AG04450 (cell line): ENCODE results near the gene SHISA7. TPM values are rescaled to one million over a fixed set of nuclear protein-coding genes. Genes with fewer than 3 reads are reported as not detected.

Source experiments
- CTCF ChIA-PET: fragments of 300-600, 350-600 bp; formaldehyde crosslinking; extraction: SDS; loops from one replicate; lab custom pipeline; 2022; ENCODE audit warnings: antibody characterized with exemption, inconsistent platforms; lab: Charles Lee
- POLR2A ChIA-PET: fragments of 350-600 bp; formaldehyde crosslinking; extraction: SDS; loops from one replicate; lab custom pipeline; 2021; ENCODE audit warnings: antibody characterized with exemption, inconsistent platforms; lab: Yijun Ruan, JAX
- DNase-seq: peaks from one replicate; pipeline ENCODE4 v3.0.0-alpha.2; 2011; ENCODE audit warnings: low read depth, low spot score
- H3K27ac ChIP-seq: one replicate; pipeline ENCODE4 v1.5.1; 2012; ENCODE audit warnings: low read depth, low read length, control low read depth
- H3K27me3 ChIP-seq: one replicate; pipeline ENCODE4 v1.6.0; 2012; ENCODE audit warnings: low read length; ENCODE audit not compliant: control insufficient read depth, insufficient read depth
- H3K4me3 ChIP-seq: 2 replicates; pipeline ENCODE4 v1.5.1; 2011; ENCODE audit warnings: mild to moderate bottlenecking, low read depth, low read length, control low read depth
- H3K9me3 ChIP-seq: 2 replicates; pipeline ENCODE4 v1.5.1; 2012; ENCODE audit warnings: low read length; ENCODE audit not compliant: control insufficient read depth, insufficient read depth
- CTCF ChIP-seq: IDR thresholded peaks from 2 replicates; pipeline ENCODE4 v1.5.1; 2011; ENCODE audit warnings: low read depth, low read length, control low read depth, inconsistent platforms
- polyA plus RNA-seq: library from polyadenylated mRNA; depleted of rRNA; stranded (reverse); fragments of >200 nt; gene quantifications from 2 replicates; pipeline ENCODE4 v1.2.3, GENCODE V29; 2011

Gene SHISA7
- polyA plus RNA-seq, 1 experiment = not detected

GRCh38 chr19:55465460-55466240, 22.6 kb upstream of the SHISA7 start:
- Histone ChIP-seq H3K4me3 (no peak overlapping the region), H3K9me3 (no peaks in the 10 kb centered on the region), H3K27me3 (peaks cover 3% of the 10 kb centered on the region), H3K27ac (no peak overlapping the region)
- no peak for DNase-seq
- TF ChIP-seq CTCF = no peak
- ChIA-PET POLR2A (no interaction called here), CTCF (interaction anchor here (2.4 to 4.0 kb wide), 3 partner anchors 39 to 325 kb away, joined by 19 to 144 read pairs (median 19); no protein-coding TSS in a partner anchor)

- TF ChIP-seq CTCF = no peak
- Histone ChIP-seq H3K27me3 (peaks cover 3% of the 10 kb centered on the region), H3K4me3 (no peak within 1 kb of the TSS), H3K27ac (no peak within 1 kb of the TSS), H3K9me3 (no peaks in the 10 kb centered on the region)
- CTCF ChIA-PET = no interaction called here
- POLR2A ChIA-PET = no interaction called here
- DNase-seq = no peak
These were observed 21.6 kb upstream of the SHISA7 start, which contains the start of gene C19orf85 for GRCh38 chr19:55464662-55465054. C19orf85 (minus strand) TSS chr19:55464751; CDS start chr19:55464554, 197 bp downstream.

- no peak overlapping the region for H3K4me3 ChIP-seq
- POLR2A ChIA-PET = no interaction called here
- TF ChIP-seq CTCF = no peak
- peaks cover 3% of the 10 kb centered on the region for H3K27me3 ChIP-seq
- no peak overlapping the region for H3K27ac ChIP-seq
- no peak for DNase-seq
- H3K9me3 ChIP-seq = no peaks in the 10 kb centered on the region
- CTCF ChIA-PET = no interaction called here
These were observed 21.1 kb upstream of the SHISA7 start for GRCh38 chr19:55464039-55464661.

GRCh38 chr19:55463583-55464031, 20.5 kb upstream of the SHISA7 start:
- Histone ChIP-seq H3K27me3 (peaks cover 3% of the 10 kb centered on the region), H3K27ac (no peak overlapping the region), H3K9me3 (no peaks in the 10 kb centered on the region), H3K4me3 (no peak overlapping the region)
- ChIA-PET CTCF (no interaction called here), POLR2A (no interaction called here)
- TF ChIP-seq CTCF = no peak
- no peak for DNase-seq

- DNase-seq = no peak
- Histone ChIP-seq H3K9me3 (no peaks in the 10 kb centered on the region), H3K27ac (no peak overlapping the region), H3K27me3 (peaks cover 3% of the 10 kb centered on the region), H3K4me3 (no peak overlapping the region)
- CTCF ChIA-PET = no interaction called here
- no peak for TF ChIP-seq CTCF
- POLR2A ChIA-PET = no interaction called here
These were observed 19.6 kb upstream of the SHISA7 start for GRCh38 chr19:55462722-55463121.
